Muscle of arm (tissue), 12 donors: ENCODE results near the gene STK39. TPM values are rescaled to one million over a fixed set of nuclear protein-coding genes. Genes with fewer than 3 reads are reported as not detected.

Experiments used
- DNase-seq: peaks from one replicate; pipeline ENCODE4 v3.0.0-alpha.2; 2013
- polyA plus RNA-seq, 12 donors: library from polyadenylated mRNA; unstranded; fragments of 120-200 nt; gene quantifications; one replicate each; pipeline ENCODE4 v1.2.1, GENCODE V29; 2013; ENCODE audit not compliant: insufficient read length in 12 of 12

The STK39 gene
- polyA plus RNA-seq, 12 donors, result 15.5 to 26.4 (median 21.4) TPM; not detected in 1

- no peak for DNase-seq
These were observed 2.1 kb downstream of the STK39 start for GRCh38 chr2:168245074-168245825.

DNA sequence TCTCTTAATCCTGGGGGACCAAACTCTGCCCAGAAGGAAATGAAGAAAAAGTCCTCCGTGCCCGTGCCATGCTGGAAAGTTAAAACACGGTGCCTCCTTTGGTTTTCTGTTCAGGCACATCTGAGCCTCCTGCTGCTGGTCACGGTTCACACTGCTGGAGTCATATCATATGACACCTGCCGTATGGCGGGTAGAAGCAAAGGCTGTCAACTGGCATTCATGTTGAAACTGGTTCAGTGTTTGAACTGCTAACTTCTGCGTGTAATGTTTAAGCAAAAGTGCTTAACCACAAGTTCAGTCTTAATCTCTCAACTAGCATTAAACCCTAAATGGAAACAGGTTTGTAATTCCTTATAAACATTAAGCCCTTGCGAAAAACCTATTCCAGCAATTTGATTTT, 3.1 kb downstream of the STK39 start:
- no peak for DNase-seq

GRCh38 chr2:168243061-168243460, 4.3 kb downstream of the STK39 start:
- DNase-seq, result no peak

GRCh38 chr2:168241746-168242145, 5.6 kb downstream of the STK39 start:
- no peak for DNase-seq

GRCh38 chr2:168241208-168241607, 6.2 kb downstream of the STK39 start:
- DNase-seq, result no peak

- DNase-seq, result no peak
These were observed 8.1 kb downstream of the STK39 start for GRCh38 chr2:168239281-168239680.

- no peak for DNase-seq
These were observed 9.7 kb downstream of the STK39 start for GRCh38 chr2:168237741-168238140.

DNA sequence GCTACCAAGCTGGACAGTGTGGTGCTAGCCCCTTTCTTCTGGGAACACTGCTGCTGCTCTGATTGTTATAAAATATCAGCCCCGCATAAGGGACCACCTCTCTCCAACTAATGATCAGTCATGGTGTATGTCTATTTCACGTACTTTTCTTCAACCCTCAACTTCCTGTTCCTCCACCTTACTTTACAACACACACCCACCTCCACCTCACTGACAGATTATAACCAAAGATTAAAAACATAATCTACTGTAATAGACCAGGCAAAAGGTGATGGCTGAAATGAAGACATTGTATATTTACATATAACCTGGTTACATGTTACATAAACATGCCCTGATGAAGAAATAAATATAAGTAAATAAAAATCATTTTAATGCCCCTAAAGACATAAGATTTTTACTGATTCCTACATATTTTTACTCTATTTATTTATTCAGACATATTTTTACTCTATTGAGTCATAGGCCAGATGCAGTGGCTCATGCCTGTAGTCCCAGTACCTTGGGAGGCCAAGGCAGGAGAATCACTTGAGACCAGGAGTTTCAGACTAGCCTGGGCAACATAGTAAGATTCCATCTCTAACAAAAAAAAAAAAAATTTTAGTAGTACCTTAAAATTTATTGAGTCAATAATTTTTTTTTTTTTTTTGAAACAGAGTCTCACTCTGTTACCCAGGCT, 12.8 kb downstream of the STK39 start:
- no peak for DNase-seq

DNA sequence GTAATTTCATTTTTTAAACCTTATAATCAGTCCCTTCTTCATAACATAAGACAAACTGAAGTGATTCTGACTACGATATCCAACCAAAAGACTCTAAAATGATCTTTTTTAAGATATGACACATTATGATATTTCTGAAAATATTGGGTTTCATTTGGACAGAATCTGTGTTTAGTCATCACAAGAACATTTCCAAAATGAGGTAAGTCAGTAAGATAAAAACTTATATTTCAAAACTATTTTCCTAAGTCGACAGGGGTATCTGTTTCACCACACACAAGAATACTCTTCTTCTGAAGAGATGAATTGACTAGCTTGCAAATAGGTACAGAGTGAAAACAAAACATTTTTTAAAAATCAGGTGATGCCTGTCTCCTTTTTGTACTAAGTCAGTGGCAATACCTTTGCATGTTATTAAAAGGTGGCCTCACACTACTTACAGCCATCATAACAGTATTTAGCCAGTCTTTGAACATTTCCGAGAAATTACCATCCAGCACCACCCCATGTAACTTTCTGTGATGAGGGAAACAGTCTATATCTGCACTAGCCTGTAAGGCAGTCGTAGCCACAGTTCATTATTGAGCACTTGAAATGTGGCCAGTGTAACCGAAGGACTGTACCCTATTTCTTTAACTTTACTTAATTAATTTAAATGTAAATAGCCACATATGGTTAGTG, 13.5 kb downstream of the STK39 start:
- no peak for DNase-seq

- DNase-seq, result no peak
These were observed 14.2 kb downstream of the STK39 start for GRCh38 chr2:168233166-168233565.

- no peak for DNase-seq
These were observed 15.7 kb downstream of the STK39 start for GRCh38 chr2:168231609-168232241.

DNA sequence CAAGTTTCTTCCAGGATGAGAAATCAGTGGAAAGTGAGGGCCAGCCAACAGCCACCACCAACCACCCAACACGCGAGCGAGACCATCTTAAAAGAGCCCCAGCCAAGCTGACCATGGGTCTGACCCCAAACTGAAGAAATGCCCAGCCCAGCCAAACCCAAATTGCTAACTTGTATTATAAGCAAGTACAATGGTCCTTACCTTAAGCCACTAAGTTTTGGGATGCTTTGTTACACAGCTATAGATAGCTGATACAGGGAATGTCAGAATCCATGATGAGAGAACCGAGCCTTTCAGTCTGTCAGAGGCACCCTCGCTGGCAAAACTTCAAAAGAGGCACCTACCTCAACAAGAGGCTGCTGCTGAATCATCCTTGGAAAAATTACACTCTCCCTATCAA, 17.0 kb downstream of the STK39 start:
- no peak for DNase-seq

- no peak for DNase-seq
These were observed 23.0 kb downstream of the STK39 start for GRCh38 chr2:168224346-168224745.

- DNase-seq, result no peak
These were observed 25.3 kb downstream of the STK39 start for GRCh38 chr2:168222088-168222487.

DNA sequence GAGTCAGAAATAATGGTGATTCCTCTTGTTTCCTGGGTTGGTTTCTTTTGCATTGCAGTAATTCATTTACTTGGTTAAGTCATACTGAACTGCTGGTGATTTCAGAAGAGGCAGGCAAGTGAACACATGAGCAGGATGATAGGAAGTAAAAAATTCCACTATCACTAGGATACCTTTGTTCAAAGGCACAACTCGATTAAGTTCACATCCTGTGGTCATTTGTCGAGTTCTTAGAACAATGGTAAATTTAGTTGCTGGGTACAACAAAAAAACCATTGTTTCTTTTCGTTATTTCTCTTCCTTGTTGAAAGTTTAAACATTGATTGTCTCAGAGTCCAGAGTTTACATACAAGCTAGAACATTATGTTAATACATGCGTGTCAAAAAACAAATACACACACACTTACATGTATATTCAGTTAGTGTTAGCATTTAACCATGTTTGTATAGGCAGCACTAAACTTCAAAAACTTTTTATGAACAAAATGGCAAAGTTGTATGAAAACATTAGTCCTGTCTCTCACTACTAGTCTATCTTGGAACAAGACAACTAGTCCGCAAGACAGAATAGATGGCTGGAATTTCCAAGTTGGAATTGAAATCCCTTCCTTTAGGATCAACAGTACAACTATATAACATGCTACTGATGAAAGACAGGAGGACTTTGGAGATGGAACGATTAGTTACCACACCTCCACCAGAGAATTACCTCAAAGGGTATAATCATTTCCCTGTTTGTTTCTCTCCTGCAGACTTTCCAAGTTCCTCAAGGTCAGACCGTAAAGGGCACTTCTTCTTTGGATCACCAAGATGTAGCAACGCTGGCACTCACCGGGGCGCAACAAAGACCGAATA, 26.2 kb downstream of the STK39 start:
- no peak for DNase-seq

DNA sequence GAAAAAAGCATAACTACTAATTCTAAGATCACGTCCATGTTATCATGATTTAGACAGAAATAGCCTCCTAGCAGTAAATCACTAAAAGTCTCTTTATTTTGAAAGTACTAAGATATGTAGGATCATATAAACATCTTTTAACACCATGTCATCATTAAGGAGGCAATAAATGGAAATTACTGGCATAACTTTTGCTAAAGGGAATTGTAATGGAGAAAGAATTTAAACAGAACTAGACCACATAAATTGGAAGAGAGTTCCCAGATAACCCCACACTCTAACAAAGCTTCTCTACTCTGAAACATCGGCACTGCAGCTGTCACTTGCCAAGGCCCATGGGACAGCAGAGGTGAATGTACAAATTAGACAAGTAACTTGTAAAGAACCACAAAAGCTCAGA, 29.5 kb downstream of the STK39 start:
- DNase-seq, result no peak

DNA sequence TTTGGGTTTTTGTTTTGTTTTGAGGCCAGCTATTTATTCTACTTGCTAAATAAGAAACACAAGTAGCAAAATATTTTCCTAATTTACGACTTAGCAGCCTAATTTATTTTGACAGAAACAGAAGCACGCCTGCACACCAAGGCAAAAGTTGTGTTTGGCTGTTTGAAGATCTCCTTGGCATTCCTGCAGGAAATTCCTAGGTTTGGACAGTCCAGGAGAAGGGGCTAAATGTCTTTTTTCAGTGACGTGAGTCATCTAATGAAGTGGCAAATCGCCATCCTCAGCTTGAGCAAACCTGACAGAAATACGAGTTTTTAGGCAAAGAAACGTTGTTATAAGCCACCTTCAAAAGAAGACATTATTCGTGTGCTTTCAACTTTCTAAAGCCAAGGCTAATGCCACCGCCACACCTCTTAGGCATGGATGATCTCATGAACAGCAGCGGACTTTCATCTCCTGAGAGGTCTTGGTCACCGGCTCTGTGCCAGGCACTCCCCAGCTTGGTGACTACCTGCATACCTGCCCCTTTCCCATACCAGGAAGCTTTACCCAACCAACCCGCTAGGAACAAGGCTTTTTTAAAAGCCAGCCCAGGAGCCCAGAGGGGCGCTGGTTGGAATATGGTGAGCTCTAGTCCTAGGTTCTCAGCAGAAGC, 30.9 kb downstream of the STK39 start:
- no peak for DNase-seq

DNA sequence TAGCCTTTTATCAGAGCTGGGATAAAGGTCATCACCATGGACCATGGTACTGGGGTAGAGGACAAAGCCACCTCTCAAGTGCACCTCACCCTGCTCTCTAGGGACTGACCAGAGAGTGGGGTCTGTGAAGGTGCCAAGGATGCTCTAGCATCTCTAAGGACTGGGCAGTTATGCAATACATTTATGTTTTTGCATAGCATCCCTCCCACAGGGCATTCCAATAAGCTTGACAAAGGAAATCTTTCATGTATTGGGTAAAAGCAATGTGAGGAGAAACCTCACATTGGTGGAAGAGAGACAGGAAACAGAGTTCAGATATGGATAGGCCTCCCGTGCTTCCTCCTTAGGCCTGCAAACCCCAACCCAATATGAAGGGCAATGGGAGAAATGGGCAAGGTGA, 31.6 kb downstream of the STK39 start:
- DNase-seq, result no peak

DNA sequence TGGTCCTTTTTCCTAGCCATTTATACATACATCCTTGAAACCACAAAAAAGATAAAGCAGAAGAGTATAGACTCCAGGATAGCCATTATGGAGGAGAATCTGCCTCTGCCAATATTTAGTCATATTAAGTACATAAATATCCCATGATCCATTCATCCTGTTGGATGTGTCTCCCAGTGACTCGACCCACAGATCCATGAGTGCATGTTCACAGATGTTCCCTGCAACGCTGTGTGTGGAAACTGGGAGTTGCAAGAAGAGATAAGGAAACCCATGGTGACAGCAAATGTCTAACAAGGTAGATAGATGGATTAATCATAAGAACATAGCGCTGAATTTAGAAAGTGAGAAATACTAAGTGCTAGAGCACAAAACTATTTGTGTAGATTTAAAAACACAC, 34.5 kb downstream of the STK39 start:
- no peak for DNase-seq

- no peak for DNase-seq
These were observed 35.2 kb downstream of the STK39 start for GRCh38 chr2:168212167-168212566.

DNA sequence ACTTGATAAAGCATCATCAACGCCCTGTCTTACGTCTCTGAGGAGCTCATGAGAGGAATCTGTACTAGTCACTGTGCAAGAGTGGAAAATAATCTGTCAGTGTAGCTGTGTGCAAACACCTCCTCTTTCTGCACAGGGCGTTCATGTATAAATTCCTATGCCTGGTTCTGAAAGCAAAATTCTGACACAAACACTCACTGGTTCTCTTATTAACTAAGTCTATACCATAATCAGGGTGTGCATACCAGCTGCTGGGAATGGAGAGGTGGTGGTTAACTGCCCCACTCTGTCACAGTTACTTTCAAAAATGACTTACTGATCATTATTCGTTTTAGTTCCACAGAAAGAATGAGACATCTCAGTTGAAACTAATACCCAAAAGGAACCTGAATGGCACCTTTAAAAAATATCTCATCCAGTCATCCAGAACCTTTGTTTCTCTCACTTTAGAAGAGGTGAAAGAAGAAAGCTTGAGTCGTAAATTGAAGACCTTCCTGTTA, 35.7 kb downstream of the STK39 start:
- no peak for DNase-seq
